Stimulated activated memory B cell treated with anti-CD40 and anti-IgM and Interleukin-4, amounts not matched to agents 10 μg/mL and 1 μg/mL and 100 μg/mL, for 72 hours (primary cell): ENCODE results near the gene CDHR3.
A peak's percentile ranks its signal among the peaks of the same experiment; 100 is the strongest.

ENCODE experiments used
- ATAC-seq: fragments of 150-1000 bp; cut with Tn5 transposase; 2 replicates; pipeline ENCODE4 v1.10.0; 2021
- H3K27ac Mint-ChIP-seq: one replicate; pipeline ENCODE4 v1.8.0; 2022; ENCODE audit warnings: mild to moderate bottlenecking, mixed read lengths
- H3K27me3 Mint-ChIP-seq: one replicate; pipeline ENCODE4 v1.8.0; 2022; ENCODE audit warnings: mixed read lengths
- H3K36me3 Mint-ChIP-seq: one replicate; pipeline ENCODE4 v1.8.0; 2022; ENCODE audit warnings: mixed read lengths
- H3K4me1 Mint-ChIP-seq: one replicate; pipeline ENCODE4 v1.8.0; 2022; ENCODE audit warnings: mixed read lengths
- H3K4me3 Mint-ChIP-seq: one replicate; pipeline ENCODE4 v1.8.0; 2022; ENCODE audit warnings: mild to moderate bottlenecking, moderate library complexity, mixed read lengths
- H3K9me3 Mint-ChIP-seq: one replicate; pipeline ENCODE4 v1.8.0; 2022; ENCODE audit warnings: mixed read lengths

The CDHR3 gene, protein sequence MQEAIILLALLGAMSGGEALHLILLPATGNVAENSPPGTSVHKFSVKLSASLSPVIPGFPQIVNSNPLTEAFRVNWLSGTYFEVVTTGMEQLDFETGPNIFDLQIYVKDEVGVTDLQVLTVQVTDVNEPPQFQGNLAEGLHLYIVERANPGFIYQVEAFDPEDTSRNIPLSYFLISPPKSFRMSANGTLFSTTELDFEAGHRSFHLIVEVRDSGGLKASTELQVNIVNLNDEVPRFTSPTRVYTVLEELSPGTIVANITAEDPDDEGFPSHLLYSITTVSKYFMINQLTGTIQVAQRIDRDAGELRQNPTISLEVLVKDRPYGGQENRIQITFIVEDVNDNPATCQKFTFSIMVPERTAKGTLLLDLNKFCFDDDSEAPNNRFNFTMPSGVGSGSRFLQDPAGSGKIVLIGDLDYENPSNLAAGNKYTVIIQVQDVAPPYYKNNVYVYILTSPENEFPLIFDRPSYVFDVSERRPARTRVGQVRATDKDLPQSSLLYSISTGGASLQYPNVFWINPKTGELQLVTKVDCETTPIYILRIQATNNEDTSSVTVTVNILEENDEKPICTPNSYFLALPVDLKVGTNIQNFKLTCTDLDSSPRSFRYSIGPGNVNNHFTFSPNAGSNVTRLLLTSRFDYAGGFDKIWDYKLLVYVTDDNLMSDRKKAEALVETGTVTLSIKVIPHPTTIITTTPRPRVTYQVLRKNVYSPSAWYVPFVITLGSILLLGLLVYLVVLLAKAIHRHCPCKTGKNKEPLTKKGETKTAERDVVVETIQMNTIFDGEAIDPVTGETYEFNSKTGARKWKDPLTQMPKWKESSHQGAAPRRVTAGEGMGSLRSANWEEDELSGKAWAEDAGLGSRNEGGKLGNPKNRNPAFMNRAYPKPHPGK

DNA sequence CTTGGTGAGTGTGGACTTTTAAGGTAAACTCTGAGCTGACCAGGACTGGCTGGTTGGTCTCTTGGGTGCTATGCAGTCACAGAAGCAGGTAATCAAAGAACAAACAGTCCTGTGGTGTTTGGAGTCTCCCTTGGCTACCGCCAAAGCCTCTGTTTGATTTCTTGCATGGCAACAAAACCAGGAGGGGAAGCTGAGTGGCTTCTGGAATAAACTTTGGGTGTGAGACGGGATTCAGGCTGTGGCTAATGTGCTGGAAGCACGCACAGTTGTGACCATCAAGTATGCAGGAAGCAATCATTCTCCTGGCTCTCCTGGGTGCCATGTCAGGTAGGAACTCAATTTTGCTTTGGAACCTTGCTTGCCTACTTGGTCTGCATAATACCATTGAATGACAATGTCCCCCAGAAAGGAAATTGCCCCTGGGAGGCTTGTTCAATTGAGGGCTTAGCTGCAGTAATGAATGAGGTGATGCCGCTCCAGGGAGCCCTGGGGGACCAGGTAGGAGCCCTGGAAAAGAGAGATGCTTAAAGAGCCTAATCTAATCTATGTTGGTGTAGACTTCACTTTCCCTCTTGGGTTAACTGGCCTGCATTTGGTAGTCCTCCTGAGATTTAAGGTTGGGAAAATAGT lies at the start of gene CDHR3:
TSS of gene CDHR3 (plus strand) at position 227 of the 630 bp plus-strand sequence. CDS start at position 282, 55 bp downstream.
- ATAC-seq: no peak
- Mint-ChIP-seq H3K36me3 (no peaks in the 10 kb centered on the region), H3K9me3 (peaks cover 3% of the 10 kb centered on the region), H3K27me3 (peaks cover 21% of the 10 kb centered on the region), H3K27ac (no peak within 1 kb of the TSS), H3K4me3 (no peak within 1 kb of the TSS), H3K4me1 (no peaks in the 10 kb centered on the region)

DNA sequence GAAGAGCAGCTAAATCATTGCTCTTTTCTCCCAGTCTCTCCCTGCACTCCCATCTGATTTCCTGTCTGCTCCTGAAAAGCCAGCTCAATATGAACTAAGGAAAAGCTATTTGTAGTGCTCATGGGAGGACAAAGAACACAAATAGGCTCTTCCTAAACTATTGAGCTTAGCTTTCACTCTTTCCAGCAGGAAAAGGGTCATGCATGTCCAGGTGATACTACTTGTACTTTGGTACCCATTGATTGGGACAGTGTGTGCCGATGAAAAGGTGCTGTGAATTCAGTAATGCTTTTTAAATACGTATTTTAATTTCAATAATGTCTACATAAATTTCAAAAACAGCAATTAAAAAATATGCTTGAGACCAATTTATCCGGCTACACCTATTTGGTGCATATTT lies 49.1 kb upstream of the CDHR3 start:
- H3K9me3 Mint-ChIP-seq: peaks cover 2% of the 10 kb centered on the region
- no peak overlapping the region for H3K27ac Mint-ChIP-seq
- H3K4me1 Mint-ChIP-seq: no peaks in the 10 kb centered on the region
- H3K36me3 Mint-ChIP-seq: peaks cover 4% of the 10 kb centered on the region
- no peak overlapping the region for H3K4me3 Mint-ChIP-seq
- H3K27me3 Mint-ChIP-seq: no peaks in the 10 kb centered on the region
- ATAC-seq: no peak

DNA sequence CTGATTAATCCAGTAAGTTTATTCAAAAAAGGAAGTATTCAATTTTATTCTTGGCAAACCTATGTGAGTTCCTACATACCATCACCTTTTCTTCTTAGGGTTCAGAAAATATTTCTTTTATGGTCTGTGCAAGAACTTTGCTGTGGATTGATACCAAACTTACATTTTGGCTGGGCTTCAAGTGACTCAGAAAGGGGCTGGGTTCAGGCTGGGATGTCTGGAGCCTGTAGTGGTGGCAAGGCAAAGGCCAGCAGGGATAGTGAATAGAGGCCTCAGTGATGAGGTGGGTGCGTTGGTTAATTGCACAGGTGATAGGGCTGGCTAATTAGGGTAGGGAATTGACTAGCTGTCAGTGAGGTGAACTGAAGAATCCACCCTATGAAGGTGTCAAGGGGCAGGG lies 46.5 kb upstream of the CDHR3 start:
- Mint-ChIP-seq H3K4me1 (no peaks in the 10 kb centered on the region), H3K4me3 (no peak overlapping the region), H3K9me3 (no peaks in the 10 kb centered on the region), H3K27me3 (peaks cover 10% of the 10 kb centered on the region), H3K27ac (no peak overlapping the region), H3K36me3 (no peaks in the 10 kb centered on the region)
- ATAC-seq: no peak

DNA sequence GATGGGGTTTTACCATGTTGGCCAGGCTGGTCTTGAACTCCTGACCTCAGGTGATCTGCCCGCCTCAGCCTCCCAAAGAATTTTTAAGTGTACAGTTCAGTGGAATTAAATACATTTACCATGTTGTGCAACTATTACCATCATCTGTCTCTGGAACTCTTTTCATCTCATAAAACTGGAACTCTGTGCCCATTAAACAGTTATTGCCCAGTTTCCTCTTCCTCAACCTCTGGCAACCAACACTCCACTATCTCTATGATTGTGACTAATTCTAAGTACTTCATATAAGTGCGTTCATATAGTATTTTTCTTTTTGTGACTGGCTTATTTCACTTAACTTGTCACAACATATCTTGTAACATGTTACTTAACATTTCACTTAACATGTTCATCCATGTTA lies 45.4 kb upstream of the CDHR3 start:
- Mint-ChIP-seq H3K36me3 (no peaks in the 10 kb centered on the region), H3K9me3 (no peaks in the 10 kb centered on the region), H3K27ac (no peak overlapping the region), H3K4me3 (no peak overlapping the region), H3K27me3 (peaks cover 10% of the 10 kb centered on the region), H3K4me1 (no peaks in the 10 kb centered on the region)
- no peak for ATAC-seq

DNA sequence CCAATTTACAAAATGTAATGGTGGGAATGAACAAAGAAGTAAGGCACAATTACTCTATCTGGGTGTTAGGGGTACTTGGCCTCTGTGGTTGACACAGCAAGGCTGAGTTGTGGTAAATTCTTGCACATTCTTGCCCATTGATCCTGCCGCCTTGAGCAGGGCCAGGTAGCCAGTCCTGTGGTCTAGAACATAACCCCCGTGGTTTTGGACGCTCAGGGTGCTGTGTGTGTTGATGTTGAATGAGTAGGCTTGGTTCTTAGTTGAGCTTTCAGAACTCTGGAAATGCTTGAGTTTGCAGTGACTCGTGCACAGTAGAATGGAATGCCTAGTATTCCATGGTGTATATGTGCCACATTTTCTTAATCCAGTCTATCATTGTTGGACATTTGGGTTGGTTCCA lies 42.3 kb upstream of the CDHR3 start:
- Mint-ChIP-seq H3K4me1 (peaks cover 5% of the 10 kb centered on the region), H3K27ac (no peak overlapping the region), H3K9me3 (peaks cover 4% of the 10 kb centered on the region), H3K27me3 (peaks cover 10% of the 10 kb centered on the region), H3K4me3 (no peak overlapping the region), H3K36me3 (peaks cover 6% of the 10 kb centered on the region)
- no peak for ATAC-seq

DNA sequence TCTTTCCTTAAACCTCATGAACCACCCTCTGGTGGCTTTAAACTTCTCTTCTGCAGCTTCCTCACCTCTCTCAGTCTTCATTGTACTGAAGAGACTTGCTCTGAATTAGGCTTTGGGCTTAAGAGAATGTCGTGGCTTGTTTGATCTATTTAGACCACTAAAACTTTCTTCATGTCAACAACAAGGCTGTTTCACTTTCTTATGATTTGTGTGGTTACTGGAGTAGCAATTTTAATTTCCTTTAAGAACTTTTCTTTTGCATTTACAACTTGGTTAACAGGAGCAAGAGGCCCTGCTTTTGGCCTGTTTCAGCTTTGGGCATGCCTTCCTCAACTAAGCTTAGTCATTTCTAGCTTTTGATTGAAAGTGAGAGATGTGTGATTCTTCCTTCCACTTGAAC lies 38.1 kb upstream of the CDHR3 start:
- peak; percentile 60 for ATAC-seq
- Mint-ChIP-seq H3K4me1 (peaks cover 5% of the 10 kb centered on the region), H3K27me3 (peaks cover 3% of the 10 kb centered on the region), H3K36me3 (peaks cover 6% of the 10 kb centered on the region), H3K9me3 (peaks cover 4% of the 10 kb centered on the region), H3K4me3 (no peak overlapping the region), H3K27ac (no peak overlapping the region)

DNA sequence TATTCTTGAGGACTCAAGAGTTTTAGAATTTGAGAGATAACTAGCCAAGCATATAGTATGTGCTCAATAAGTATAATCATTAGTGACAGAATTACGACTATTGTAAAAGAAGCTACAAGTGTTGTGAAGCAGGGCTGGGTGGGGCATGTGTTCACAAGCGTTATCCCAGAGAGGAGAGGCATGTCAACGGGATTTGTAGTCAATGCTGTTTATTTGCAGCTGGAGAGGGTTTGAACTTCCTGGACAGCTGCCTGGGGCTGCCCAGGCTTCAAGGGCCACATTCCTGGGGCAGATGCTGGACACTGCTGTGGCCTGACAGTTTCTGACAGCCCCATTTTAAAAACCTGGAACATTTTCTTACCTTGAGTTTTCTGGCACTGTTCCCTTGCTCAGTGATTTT lies 36.9 kb upstream of the CDHR3 start:
- H3K27me3 Mint-ChIP-seq: no peaks in the 10 kb centered on the region
- peaks cover 5% of the 10 kb centered on the region for H3K4me1 Mint-ChIP-seq
- H3K36me3 Mint-ChIP-seq: peaks cover 6% of the 10 kb centered on the region
- peaks cover 4% of the 10 kb centered on the region for H3K9me3 Mint-ChIP-seq
- H3K4me3 Mint-ChIP-seq: no peak overlapping the region
- no peak for ATAC-seq
- no peak overlapping the region for H3K27ac Mint-ChIP-seq

DNA sequence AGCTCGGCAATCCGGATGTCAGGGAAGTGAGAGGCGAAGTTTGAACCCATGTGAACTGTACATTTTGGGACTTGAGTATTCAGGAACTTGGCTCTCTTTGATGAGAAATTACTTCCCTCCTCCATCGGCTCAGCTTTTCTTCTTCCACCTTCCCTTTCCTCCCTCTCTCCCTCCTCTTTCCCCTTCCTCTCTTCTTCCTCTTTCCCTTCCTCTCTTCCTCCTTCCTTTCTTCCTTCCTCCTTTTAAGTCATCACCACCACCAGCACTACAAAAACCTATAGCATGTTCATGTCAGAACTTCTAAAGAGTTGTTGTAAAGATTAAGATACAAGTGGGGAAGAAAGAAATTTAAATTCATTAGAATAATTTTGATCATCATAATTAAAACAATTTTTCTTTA lies 31.9 kb upstream of the CDHR3 start:
- Mint-ChIP-seq H3K36me3 (no peaks in the 10 kb centered on the region), H3K27ac (no peak overlapping the region), H3K4me1 (no peaks in the 10 kb centered on the region), H3K9me3 (no peaks in the 10 kb centered on the region), H3K4me3 (no peak overlapping the region), H3K27me3 (no peaks in the 10 kb centered on the region)
- ATAC-seq: no peak

DNA sequence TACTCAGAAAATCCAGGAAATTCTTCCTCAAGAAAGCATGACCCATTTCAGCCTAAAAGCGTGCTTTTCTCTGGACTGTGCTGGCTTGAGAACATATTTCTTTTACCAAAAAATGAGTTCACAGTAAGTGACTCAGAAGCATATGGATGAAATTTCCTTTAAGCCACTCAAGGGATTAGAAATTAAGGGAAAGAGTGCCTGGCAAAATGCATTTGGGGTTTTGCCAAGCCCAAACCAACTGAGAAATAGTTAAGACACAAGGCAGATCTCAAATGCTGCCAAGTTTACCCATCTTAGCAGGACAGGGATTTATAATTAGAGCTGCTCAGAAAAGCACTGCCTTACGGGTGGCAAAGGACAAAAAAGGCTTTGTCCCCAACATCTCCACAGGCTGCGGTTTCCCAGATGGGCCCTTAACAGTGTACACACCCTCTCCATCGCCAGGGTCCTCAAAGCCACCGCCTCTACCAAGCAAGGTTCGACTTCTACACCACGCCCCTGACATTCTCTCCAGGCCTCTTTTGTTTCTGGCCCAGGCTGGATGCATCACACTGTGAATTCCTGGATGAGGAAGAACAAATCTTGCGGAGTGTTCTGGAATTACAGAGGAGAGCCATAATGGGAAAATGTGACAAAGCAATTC lies 30.1 kb upstream of the CDHR3 start:
- no peaks in the 10 kb centered on the region for H3K27me3 Mint-ChIP-seq
- H3K36me3 Mint-ChIP-seq: no peaks in the 10 kb centered on the region
- no peaks in the 10 kb centered on the region for H3K9me3 Mint-ChIP-seq
- no peaks in the 10 kb centered on the region for H3K4me1 Mint-ChIP-seq
- ATAC-seq: no peak
- H3K27ac Mint-ChIP-seq: no peak overlapping the region
- H3K4me3 Mint-ChIP-seq: no peak overlapping the region

DNA sequence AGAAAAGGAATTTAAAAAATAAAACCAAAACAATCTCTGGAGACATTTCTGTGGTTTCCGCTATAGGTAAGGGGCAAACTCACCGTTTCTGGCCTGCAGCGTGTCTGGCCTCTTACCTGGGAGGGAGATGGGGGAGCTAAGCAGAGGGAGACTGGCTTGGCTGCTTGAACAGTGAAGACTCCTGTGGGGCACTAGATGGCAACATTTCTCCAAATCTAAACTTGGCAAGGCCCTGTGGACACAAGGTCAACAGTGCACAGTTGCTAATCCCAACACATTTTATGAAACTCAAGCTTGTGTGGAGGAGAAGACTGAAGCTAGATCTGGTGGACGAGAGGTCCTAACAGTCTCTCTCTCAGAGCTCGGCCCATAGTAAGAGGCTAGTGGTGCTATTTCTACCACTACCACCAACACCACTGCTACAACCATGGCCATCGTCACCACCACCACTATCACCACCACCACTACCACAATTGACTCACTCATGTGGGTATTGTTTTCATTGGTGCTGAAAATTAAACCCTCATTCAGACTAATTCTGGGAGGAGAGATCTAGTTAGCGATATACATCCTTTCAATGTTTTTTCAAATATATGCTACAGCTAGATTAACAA lies 28.4 kb upstream of the CDHR3 start:
- no peaks in the 10 kb centered on the region for H3K9me3 Mint-ChIP-seq
- no peaks in the 10 kb centered on the region for H3K4me1 Mint-ChIP-seq
- no peak overlapping the region for H3K4me3 Mint-ChIP-seq
- no peaks in the 10 kb centered on the region for H3K36me3 Mint-ChIP-seq
- H3K27me3 Mint-ChIP-seq: no peaks in the 10 kb centered on the region
- ATAC-seq: no peak
- no peak overlapping the region for H3K27ac Mint-ChIP-seq

DNA sequence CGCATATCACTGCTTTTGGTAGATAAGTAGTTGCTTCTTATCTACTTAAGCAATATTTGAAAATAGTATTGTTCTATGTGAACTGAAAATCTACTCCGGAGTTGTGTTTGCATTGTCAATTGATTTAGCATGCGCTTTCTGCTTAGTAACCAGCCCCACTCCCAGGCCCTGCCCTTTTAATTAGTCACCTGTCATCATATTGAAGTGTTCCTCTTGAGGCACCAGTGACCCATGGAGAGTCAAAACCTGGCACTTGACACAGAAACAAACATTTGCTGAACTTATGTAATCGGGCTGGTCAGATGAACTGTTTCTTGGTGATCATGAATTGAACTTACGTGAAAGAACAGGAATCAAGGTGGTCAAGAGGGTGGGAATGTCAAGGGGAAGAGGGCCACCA lies 27.8 kb upstream of the CDHR3 start:
- Mint-ChIP-seq H3K4me3 (no peak overlapping the region), H3K36me3 (no peaks in the 10 kb centered on the region), H3K9me3 (no peaks in the 10 kb centered on the region), H3K4me1 (no peaks in the 10 kb centered on the region), H3K27ac (no peak overlapping the region), H3K27me3 (no peaks in the 10 kb centered on the region)
- ATAC-seq: no peak

DNA sequence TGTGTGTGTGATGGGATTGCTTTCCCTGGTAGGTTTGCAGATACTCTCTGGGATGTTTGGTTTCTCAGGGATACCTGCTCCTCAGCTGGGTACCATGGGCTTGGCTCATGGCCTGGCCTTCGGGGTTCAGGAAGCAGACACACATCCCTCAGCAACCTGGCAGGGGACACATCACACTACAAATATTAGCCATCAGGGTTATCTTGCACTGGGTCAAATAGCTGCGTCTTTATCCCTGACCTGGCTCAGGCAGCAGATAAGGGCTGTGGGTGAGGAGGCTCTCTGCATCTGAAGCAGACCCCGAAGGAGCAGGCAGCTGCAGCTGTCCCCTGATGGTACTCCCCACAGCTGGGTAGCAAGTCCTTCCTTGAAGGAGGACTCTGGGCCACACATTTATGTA lies 25.7 kb upstream of the CDHR3 start:
- Mint-ChIP-seq H3K4me3 (no peak overlapping the region), H3K9me3 (peaks cover 3% of the 10 kb centered on the region), H3K27me3 (no peaks in the 10 kb centered on the region), H3K36me3 (no peaks in the 10 kb centered on the region), H3K4me1 (no peaks in the 10 kb centered on the region), H3K27ac (no peak overlapping the region)
- peak; percentile 21 for ATAC-seq

DNA sequence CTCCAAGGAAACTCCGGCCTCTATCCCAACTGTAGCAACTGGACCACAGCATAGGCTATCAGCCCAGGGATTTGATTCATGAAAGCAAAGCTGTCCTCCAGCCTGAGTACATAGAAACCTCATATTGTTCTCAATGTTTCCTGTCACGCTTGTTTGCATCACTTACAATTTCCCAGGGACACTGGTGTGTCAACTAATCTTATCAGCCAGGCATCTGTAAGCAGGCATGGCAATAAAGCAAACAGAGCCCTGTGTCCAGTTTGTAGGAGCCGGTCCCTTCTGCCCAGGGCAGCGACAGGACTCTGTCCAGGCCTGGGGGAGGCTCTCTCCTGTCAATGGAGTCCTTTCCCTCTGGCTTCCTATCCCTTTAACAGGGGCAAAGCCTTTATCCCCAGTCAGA lies 23.0 kb upstream of the CDHR3 start:
- ATAC-seq: no peak
- Mint-ChIP-seq H3K4me1 (no peaks in the 10 kb centered on the region), H3K36me3 (no peaks in the 10 kb centered on the region), H3K27ac (no peak overlapping the region), H3K27me3 (no peaks in the 10 kb centered on the region), H3K9me3 (peaks cover 3% of the 10 kb centered on the region), H3K4me3 (no peak overlapping the region)

DNA sequence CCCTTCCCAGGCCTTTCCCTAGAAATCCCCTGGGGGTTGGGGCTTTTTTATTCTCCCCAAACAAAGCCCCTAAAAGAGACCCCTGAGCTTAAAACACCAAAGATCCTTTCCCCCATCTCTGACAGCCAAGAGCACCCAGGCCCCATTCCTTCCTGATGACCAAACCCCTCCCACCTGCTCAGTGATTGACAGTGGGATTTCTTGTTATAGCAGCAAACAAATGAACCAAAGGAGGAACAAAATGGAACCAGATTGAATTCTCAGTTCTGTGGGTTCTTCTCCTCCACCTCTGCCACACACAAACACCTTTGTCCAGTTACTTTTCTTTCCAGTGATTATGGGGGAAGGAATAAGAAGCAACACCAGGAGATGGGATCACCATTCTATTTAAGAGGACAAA lies 21.5 kb upstream of the CDHR3 start:
- peaks cover 3% of the 10 kb centered on the region for H3K9me3 Mint-ChIP-seq
- H3K4me3 Mint-ChIP-seq: no peak overlapping the region
- no peaks in the 10 kb centered on the region for H3K36me3 Mint-ChIP-seq
- ATAC-seq: no peak
- no peaks in the 10 kb centered on the region for H3K4me1 Mint-ChIP-seq
- H3K27me3 Mint-ChIP-seq: no peaks in the 10 kb centered on the region
- H3K27ac Mint-ChIP-seq: no peak overlapping the region

DNA sequence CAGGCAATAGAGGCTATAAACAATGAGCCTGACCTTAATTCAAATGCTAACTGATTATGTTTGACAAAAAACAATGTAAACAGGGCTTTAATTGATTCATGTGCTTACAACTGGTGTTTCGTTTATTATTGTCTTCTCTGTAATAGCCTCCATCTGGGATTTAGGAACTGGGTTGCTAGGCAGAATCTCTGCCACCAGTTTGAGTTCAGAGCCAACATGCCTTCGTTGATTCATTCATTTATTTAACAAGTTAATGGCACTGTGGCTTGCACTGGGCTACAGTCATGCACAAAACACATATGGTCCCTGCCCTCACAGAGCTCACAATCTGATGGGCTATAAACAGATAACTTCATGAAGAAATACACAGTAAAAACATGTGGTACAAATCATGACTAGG lies 19.6 kb upstream of the CDHR3 start:
- H3K27me3 Mint-ChIP-seq: no peaks in the 10 kb centered on the region
- H3K27ac Mint-ChIP-seq: no peak overlapping the region
- H3K36me3 Mint-ChIP-seq: no peaks in the 10 kb centered on the region
- ATAC-seq: no peak
- H3K9me3 Mint-ChIP-seq: peaks cover 3% of the 10 kb centered on the region
- no peak overlapping the region for H3K4me3 Mint-ChIP-seq
- no peaks in the 10 kb centered on the region for H3K4me1 Mint-ChIP-seq
